Heart right ventricle (tissue), 16 donors: ENCODE results near the gene SCLT1. TPM values are rescaled to one million over a fixed set of nuclear protein-coding genes. Genes with fewer than 3 reads are reported as not detected.
A peak's percentile ranks its signal among the peaks of the same experiment; 100 is the strongest.

Source experiments
- ATAC-seq, 8 donors: fragments of 200-7000 bp; cut with Tn5 transposase; one replicate each; pipeline ENCODE4 v1.9.1; 2020; ENCODE audit warnings: mild to moderate bottlenecking in 8 of 8, moderate library complexity in 8 of 8, moderate number of reproducible peaks in 1 of 8
- DNase-seq, 2 donors: peaks; one replicate each; pipeline ENCODE4 v3.0.0-alpha.2; 2020
- H3K27ac ChIP-seq, 10 donors: fragments of 200-600 bp; sonication (generic) in 2 of 10; one replicate each; pipeline versions ENCODE4 v1.5.0 to v1.8.0; 2020 to 2022; ENCODE audit warnings: mild to moderate bottlenecking in 3 of 10
- H3K27me3 ChIP-seq, 7 donors: fragments of 200-600 bp; one replicate each; pipeline ENCODE4 v1.8.0; 2021 to 2022; ENCODE audit warnings: mild to moderate bottlenecking in 2 of 7
- H3K36me3 ChIP-seq, 9 donors: fragments of 200-600 bp; sonication (generic) in 1 of 9; one replicate each; pipeline versions ENCODE4 v1.5.0 to v1.8.0; 2020 to 2022; ENCODE audit warnings: mild to moderate bottlenecking in 2 of 9
- H3K4me1 ChIP-seq, 9 donors: fragments of 200-600 bp; sonication (generic) in 1 of 9; one replicate each; pipeline versions ENCODE4 v1.5.0 to v1.8.0; 2020 to 2022; ENCODE audit warnings: mild to moderate bottlenecking in 4 of 9
- H3K4me3 ChIP-seq, 10 donors: fragments of 200-600 bp; sonication (generic) in 2 of 10; one replicate each; pipeline versions ENCODE4 v1.5.0 to v1.8.0; 2020 to 2022; ENCODE audit warnings: mild to moderate bottlenecking in 7 of 10, moderate library complexity in 2 of 10
- H3K9me3 ChIP-seq, 11 donors: fragments of 200-600 bp in 10 of 11; sonication (generic) in 2 of 11; one replicate each; pipeline versions ENCODE4 v1.5.0 to v1.8.0; 2013 to 2022; ENCODE audit warnings: mild to moderate bottlenecking in 2 of 11, control low read depth in 1 of 11, moderate library complexity in 1 of 11
- CTCF ChIP-seq, 9 donors: fragments of 200-600 bp; sonication (generic) in 2 of 9; IDR thresholded peaks; one replicate each; pipeline versions ENCODE4 v1.5.0 to v1.8.0; 2021 to 2022; ENCODE audit warnings: antibody characterized with exemption in 9 of 9, mild to moderate bottlenecking in 5 of 9, moderate library complexity in 1 of 9
- WGBS, 2 donors: extraction: QIAGEN DNeasy Blood & Tissue Kit; methylation state at CpG; one replicate each; pipeline ENCODE4 v1.1.7; 2013; ENCODE audit warnings: inconsistent platforms in 1 of 2; 5-methylcytosine and 5-hydroxymethylcytosine counted together
- intact Hi-C, 10 donors: fragments of 100-400 bp; cut with DNase I; formaldehyde crosslinking; loops; one replicate each; pipeline versions ENCODE4 v1.11.1 to v1.14.2; 2022
- polyA plus RNA-seq, 2 donors: library from polyadenylated mRNA; stranded (reverse); fragments of 200-250 nt; gene quantifications; one replicate each; pipeline ENCODE4 v1.2.3, GENCODE V29; 2013
- total RNA-seq, 10 donors: library from RNA; stranded (reverse); fragmentation: NEBNext Ultra II Directional in 3 of 10; extraction: Animal tissue kit (Norgen Biotek cat#: 25700) in 3 of 10; gene quantifications; one replicate each; pipeline versions ENCODE4 v1.2.1 to v1.2.4, GENCODE V29; 2021 to 2023
- donor health status: Arrhythmogenic right ventricular cardiomyopathy.
- donor health status: ischemic (EF 13 %, LVEDD 7.1; RV severe dilation, severe dysfunction).
- donor health status: healthy with polysubstance abuse.
- donor health status: DM: no; HTN: yes; CAD: no.
- donor health status: DM: no; HTN: no; CAD: no.
- donor health status: ischemic (EF 25% LVEDD 6.9; RV normal size, moderate dysfunction).
- donor health status: ischemic (EF 25% LVEDD 5.7; RV mildly dilated, moderate dysfunction).
- donor health status: healthy.
- donor health status: DM: yes; HTN: yes; CAD: no.
- donor health status: Ischemic cardiomyopathy.
- donor health status: ischemic (EF 35%, LVEDD 5.7; RV mildly dilated, moderate dysfunction).
- donor health status: nonischemic (EF 11% LVEDD 7.7; RV severe dilation, severe dysfunction).
- donor health status: DM: yes; HTN: yes; CAD: no.
- donor health status: PGD.
- donor health status: ischemic (EF 29% LVEDD 5.4; RV normal size, mild dysfunction).
- donor health status: nonischemic (EF 23%, LVEDD 6.1; RV moderate dilation, normal function).

Gene SCLT1
- total and polyA plus RNA-seq, 12 donors, result 3.0 to 12.4 (median 9.9) TPM

GRCh38 chr4:129098531-129099001, 5.2 kb upstream of the SCLT1 start:
- H3K27ac ChIP-seq, result no peak overlapping the region
- no peaks in the 10 kb centered on the region for H3K9me3 ChIP-seq
- DNase-seq (no peak), ATAC-seq (no peak)
- H3K36me3 ChIP-seq, result peaks cover 0 to 11% (median 0%) of the 10 kb centered on the region in 9 donors
- no peaks in the 10 kb centered on the region for H3K27me3 ChIP-seq
- no peak overlapping the region for H3K4me3 ChIP-seq
- H3K4me1 ChIP-seq, result peaks cover 0 to 24% (median 10%) of the 10 kb centered on the region in 9 donors
- intact Hi-C loops, result loop anchor here in 2 of 10 donors (10.0 kb wide), 2 partner anchors 284 to 814 kb away; partner anchors contain the start of gene PGRMC2 (in 2 of the 2)
- no peak for TF ChIP-seq CTCF (IDR thresholded peaks at IDR 0.05)

GRCh38 chr4:129095811-129096454, 2.6 kb upstream of the SCLT1 start, which contains the start of gene C4orf33:
Gene C4orf33, plus strand, starts transcription at chr4:129096152. Its CDS starts 6,459 bp downstream, at chr4:129102611.
- no peak for TF ChIP-seq CTCF (IDR thresholded peaks at IDR 0.05)
- H3K27ac ChIP-seq, result peak within 1 kb of the TSS; percentile 57 to 95 (median 87)
- ATAC-seq (peak in 7 of 8 donors; percentile 45 to 55 (median 47)), DNase-seq (peak; percentile 50 to 79)
- H3K36me3 ChIP-seq, result no peaks in the 10 kb centered on the region
- peak within 1 kb of the TSS; percentile 23 to 69 (median 56) for H3K4me3 ChIP-seq
- H3K27me3 ChIP-seq, result no peaks in the 10 kb centered on the region
- intact Hi-C loops, result loop anchor here in 2 of 10 donors (10.0 kb wide), 2 partner anchors 281 to 811 kb away; partner anchors contain the start of gene PGRMC2 (in 2 of the 2)
- H3K9me3 ChIP-seq, result no peaks in the 10 kb centered on the region
- WGBS, 2 donors, result 7% methylated on average over 14 of the region's 14 CpGs
- H3K4me1 ChIP-seq, result peaks cover 0 to 41% (median 24%) of the 10 kb centered on the region in 9 donors

- peak overlapping the region in 8 of 10 donors; percentile 92 to 98 (median 94) for H3K27ac ChIP-seq
- no peaks in the 10 kb centered on the region for H3K27me3 ChIP-seq
- ATAC-seq, result no peak
- H3K36me3 ChIP-seq, result no peaks in the 10 kb centered on the region
- H3K9me3 ChIP-seq, result no peaks in the 10 kb centered on the region
- no peak for DNase-seq
- no peak for TF ChIP-seq CTCF (IDR thresholded peaks at IDR 0.05)
- peaks cover 0 to 46% (median 25%) of the 10 kb centered on the region in 9 donors for H3K4me1 ChIP-seq
- intact Hi-C loops, result loop anchor here in 2 of 10 donors (10.0 kb wide), 2 partner anchors 280 to 810 kb away; partner anchors contain the start of gene PGRMC2 (in 2 of the 2)
- peak overlapping the region in 7 of 10 donors; percentile 71 to 86 (median 81) for H3K4me3 ChIP-seq
- WGBS, 2 donors, result 79 to 82% methylated on average over 3 of the region's 3 CpGs
These were observed 1.0 kb upstream of the SCLT1 start for GRCh38 chr4:129094347-129094746.

GRCh38 chr4:129092631-129093190, 628 bp downstream of the SCLT1 start:
- intact Hi-C loops, result loop anchor here in 2 of 10 donors (10.0 kb wide), 2 partner anchors 278 to 808 kb away; partner anchors contain the start of gene PGRMC2 (in 2 of the 2)
- H3K27ac ChIP-seq, result peak overlapping the region; percentile 80 to 98 (median 94)
- H3K36me3 ChIP-seq, result no peaks in the 10 kb centered on the region
- peak overlapping the region; percentile 50 to 86 (median 78) for H3K4me3 ChIP-seq
- ATAC-seq (peak in 2 of 8 donors; percentile 29), DNase-seq (no peak)
- WGBS, 2 donors, result 0 to 1% methylated on average over 11 of the region's 11 CpGs
- H3K4me1 ChIP-seq, result peaks cover 0 to 55% (median 25%) of the 10 kb centered on the region in 9 donors
- no peak for TF ChIP-seq CTCF (IDR thresholded peaks at IDR 0.05)
- no peaks in the 10 kb centered on the region for H3K9me3 ChIP-seq
- H3K27me3 ChIP-seq, result no peaks in the 10 kb centered on the region
